Measurements from ENCODE around the gene LIPE.

Gene LIPE

GRCh38 chr19:42368360-42368759, 58.8 kb downstream of the LIPE start:
- DNase-seq (ENCODE audit: low read depth, low spot score) = no peak
- H3K4me3 ChIP-seq (ENCODE audit: low read depth, low read length) = no peak overlapping the region
- TF ChIP-seq CTCF (IDR thresholded peaks at IDR 0.05; ENCODE audit: low read depth, low read length) = no peak
- in situ Hi-C loops (cut with HindIII; ENCODE audit: low sequenced_read_pairs) = no loop called here

- in situ Hi-C loops (cut with HindIII; ENCODE audit: low sequenced_read_pairs) = no loop called here
Measured at GRCh38 chr19:42367929-42368328, 59.3 kb downstream of the LIPE start.

DNA sequence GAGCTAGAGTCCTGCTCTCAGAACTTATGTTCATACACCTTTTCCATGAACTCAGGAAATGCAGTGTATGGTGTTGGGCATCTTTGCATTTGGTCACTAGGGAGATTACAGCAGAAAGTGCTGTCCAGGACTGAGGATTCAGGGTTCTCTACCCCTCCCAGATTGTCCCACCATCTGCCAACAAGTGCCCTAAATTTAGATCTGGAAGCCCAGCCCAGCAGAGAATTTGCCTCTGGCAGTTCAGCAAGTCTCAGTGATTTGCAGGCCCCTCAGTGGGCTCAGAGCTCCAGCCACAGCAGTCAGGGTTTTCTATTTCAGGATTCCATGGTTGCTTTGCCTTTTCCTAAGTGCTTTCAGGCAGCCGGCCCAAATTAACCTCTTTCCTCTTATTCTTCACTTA, 60.5 kb downstream of the LIPE start:
- H3K4me3 ChIP-seq (ENCODE audit: low read depth, low read length) = no peak overlapping the region
- DNase-seq (ENCODE audit: low read depth, low spot score) = no peak
- TF ChIP-seq CTCF (IDR thresholded peaks at IDR 0.05; ENCODE audit: low read depth, low read length) = no peak
- in situ Hi-C loops (cut with HindIII; ENCODE audit: low sequenced_read_pairs) = no loop called here

More at GRCh38 chr19:42367929-42368328, 59.3 kb downstream of the LIPE start:
- TF ChIP-seq CTCF (IDR thresholded peaks at IDR 0.05; ENCODE audit: low read depth, low read length) = no peak
- DNase-seq (ENCODE audit: low read depth, low spot score) = no peak
- no peak overlapping the region for H3K4me3 ChIP-seq (ENCODE audit: low read depth, low read length)

GRCh38 chr19:42363614-42364346, 63.4 kb downstream of the LIPE start:
- in situ Hi-C loops (cut with HindIII; ENCODE audit: low sequenced_read_pairs) = no loop called here
- no peak for TF ChIP-seq CTCF (IDR thresholded peaks at IDR 0.05; ENCODE audit: low read depth, low read length)
- H3K4me3 ChIP-seq (ENCODE audit: low read depth, low read length) = no peak overlapping the region
- DNase-seq (ENCODE audit: low read depth, low spot score) = no peak

GRCh38 chr19:42362891-42363440, 64.2 kb downstream of the LIPE start:
- DNase-seq (ENCODE audit: low read depth, low spot score) = no peak
- no peak for TF ChIP-seq CTCF (IDR thresholded peaks at IDR 0.05; ENCODE audit: low read depth, low read length)
- H3K4me3 ChIP-seq (ENCODE audit: low read depth, low read length) = no peak overlapping the region
- in situ Hi-C loops (cut with HindIII; ENCODE audit: low sequenced_read_pairs) = no loop called here

- no peak for TF ChIP-seq CTCF (IDR thresholded peaks at IDR 0.05; ENCODE audit: low read depth, low read length)
- no peak for DNase-seq (ENCODE audit: low read depth, low spot score)
- in situ Hi-C loops (cut with HindIII; ENCODE audit: low sequenced_read_pairs) = no loop called here
- H3K4me3 ChIP-seq (ENCODE audit: low read depth, low read length) = no peak overlapping the region
Measured at GRCh38 chr19:42362342-42362741, 64.8 kb downstream of the LIPE start.

Measured in astrocyte of the spinal cord (primary cell).